ENCODE measurements around the gene MOSPD3.
"Not testable (repeated sequence)": the region's sequence is repeated elsewhere in the genome, so short reads cannot be mapped to it uniquely, and the experiment has no call there.

The MOSPD3 gene

GRCh38 chr7:100611983-100612729 lies at the start of gene MOSPD3:
MOSPD3 (plus strand) TSS chr7:100612540; CDS start chr7:100612792, 252 bp downstream.
- DNase-seq = peak; percentile 99 to 100 (median 100)

- no peak for DNase-seq
Observed at GRCh38 chr7:100563100-100563564, 49.2 kb upstream of the MOSPD3 start.

GRCh38 chr7:100563809-100564400 lies 48.4 kb upstream of the MOSPD3 start:
- peak; percentile 45 to 64 (median 60) for DNase-seq

- not testable (repeated sequence) for DNase-seq
Observed at GRCh38 chr7:100564405-100564804, 47.9 kb upstream of the MOSPD3 start.

GRCh38 chr7:100565133-100565571 lies 47.2 kb upstream of the MOSPD3 start:
- no peak for DNase-seq

- DNase-seq = peak in 1 of 3 experiments; percentile 17
Observed at GRCh38 chr7:100566018-100566531, 46.3 kb upstream of the MOSPD3 start.

GRCh38 chr7:100567031-100567730 lies 45.2 kb upstream of the MOSPD3 start:
- no peak for DNase-seq

GRCh38 chr7:100567751-100568175 lies 44.6 kb upstream of the MOSPD3 start:
- peak; percentile 50 to 76 (median 52) for DNase-seq

- DNase-seq = peak in 2 of 3 experiments; percentile 41 to 57
Observed at GRCh38 chr7:100568176-100568895, 44.0 kb upstream of the MOSPD3 start.

GRCh38 chr7:100568896-100569844 lies 43.2 kb upstream of the MOSPD3 start:
- peak; percentile 9 to 75 (median 61) for DNase-seq

GRCh38 chr7:100570954-100571828 lies 41.1 kb upstream of the MOSPD3 start:
- peak in 1 of 3 experiments; percentile 44 for DNase-seq

GRCh38 chr7:100571829-100572116 lies 40.6 kb upstream of the MOSPD3 start:
- no peak for DNase-seq

GRCh38 chr7:100572281-100572948 lies 39.9 kb upstream of the MOSPD3 start:
- DNase-seq = no peak

- no peak for DNase-seq
Observed at GRCh38 chr7:100572949-100573675, 39.2 kb upstream of the MOSPD3 start.

- no peak for DNase-seq
Observed at GRCh38 chr7:100573691-100574361, 38.5 kb upstream of the MOSPD3 start, which contains the start of gene SAP25. SAP25 (minus strand) TSS chr7:100573900; CDS start chr7:100573742, 158 bp downstream.

- DNase-seq = no peak
Observed at GRCh38 chr7:100574362-100575205, 37.8 kb upstream of the MOSPD3 start.

- DNase-seq = no peak
Observed at GRCh38 chr7:100575206-100575631, 37.1 kb upstream of the MOSPD3 start.

Measured in NCI-H1417 (cell line).